Inflammatory macrophage treated with lipopolysaccharide for 1 hour (primary cell): ENCODE data around the gene SERPINB4.

Source experiments
- DNase-seq, 2 donors: peaks; one replicate each; pipeline ENCODE4 v3.0.0-alpha.2; 2020 to 2022

The SERPINB4 gene

GRCh38 chr18:63626431-63626830 is 17.6 kb downstream of the SERPINB4 start:
- DNase-seq = no peak

GRCh38 chr18:63624863-63625262 is 19.2 kb downstream of the SERPINB4 start:
- DNase-seq = no peak

GRCh38 chr18:63619661-63620060 is 24.4 kb downstream of the SERPINB4 start:
- no peak for DNase-seq

DNA sequence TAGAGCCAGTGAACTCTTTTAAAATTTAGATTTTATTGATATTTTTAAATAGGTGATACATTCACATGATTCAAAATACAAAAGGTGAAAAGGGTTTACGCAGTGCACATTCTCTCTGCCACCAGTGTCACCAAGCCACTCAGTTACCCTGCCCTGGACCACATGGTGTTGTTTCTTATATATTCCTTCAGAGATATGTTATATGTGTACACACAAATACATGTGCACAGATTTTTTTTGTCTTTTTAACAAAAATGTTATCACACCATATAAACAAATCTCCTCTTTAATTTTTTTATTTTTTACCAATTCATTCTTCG is 26.2 kb downstream of the SERPINB4 start:
- DNase-seq = no peak

GRCh38 chr18:63617049-63617914 is 26.8 kb downstream of the SERPINB4 start:
- DNase-seq = no peak

DNA sequence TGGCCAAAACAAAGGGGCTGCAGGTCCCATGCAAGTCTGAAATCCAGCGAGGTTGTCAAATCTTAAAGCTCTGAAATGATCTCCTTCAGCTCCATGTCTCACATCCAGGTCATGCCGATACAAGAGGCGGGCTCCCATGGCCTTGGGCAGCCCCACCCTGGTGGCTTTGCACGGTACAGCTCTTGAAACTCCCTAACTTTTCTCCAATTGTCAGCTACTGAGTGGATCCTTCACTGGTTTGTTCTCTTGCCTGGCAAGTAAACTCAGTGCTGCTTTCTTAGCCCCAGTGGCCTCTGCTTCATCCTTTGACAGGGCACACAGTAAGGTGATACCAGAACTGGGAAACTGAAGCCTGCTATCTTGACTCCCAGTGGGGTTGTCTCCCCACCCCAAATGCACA is 30.6 kb downstream of the SERPINB4 start:
- DNase-seq = no peak

- DNase-seq = no peak
These were observed 37.5 kb downstream of the SERPINB4 start for GRCh38 chr18:63606526-63606925.

- no peak for DNase-seq
These were observed 39.1 kb downstream of the SERPINB4 start for GRCh38 chr18:63604791-63605567.

- DNase-seq = peak; percentile 59 to 72
These were observed 40.3 kb downstream of the SERPINB4 start for GRCh38 chr18:63603772-63604171.

DNA sequence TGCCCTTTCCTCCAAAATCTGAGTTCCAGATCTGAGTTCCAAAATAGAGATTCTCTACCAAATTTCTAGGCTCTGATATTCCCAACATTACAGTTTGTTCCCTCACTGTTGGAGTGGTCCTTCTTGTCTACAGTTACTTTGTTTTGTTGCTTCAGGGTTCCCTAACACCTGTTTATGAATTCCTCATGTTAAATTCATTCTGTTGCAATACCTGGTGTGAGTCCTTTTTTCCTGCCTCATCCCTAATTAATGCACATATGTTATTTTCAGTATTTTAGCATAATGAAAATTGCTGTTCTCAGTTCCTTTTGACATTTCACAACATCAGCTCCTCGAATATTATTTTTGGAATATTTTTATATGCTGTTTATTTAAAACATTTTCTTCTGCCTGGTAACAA is 40.7 kb downstream of the SERPINB4 start:
- DNase-seq = no peak

DNA sequence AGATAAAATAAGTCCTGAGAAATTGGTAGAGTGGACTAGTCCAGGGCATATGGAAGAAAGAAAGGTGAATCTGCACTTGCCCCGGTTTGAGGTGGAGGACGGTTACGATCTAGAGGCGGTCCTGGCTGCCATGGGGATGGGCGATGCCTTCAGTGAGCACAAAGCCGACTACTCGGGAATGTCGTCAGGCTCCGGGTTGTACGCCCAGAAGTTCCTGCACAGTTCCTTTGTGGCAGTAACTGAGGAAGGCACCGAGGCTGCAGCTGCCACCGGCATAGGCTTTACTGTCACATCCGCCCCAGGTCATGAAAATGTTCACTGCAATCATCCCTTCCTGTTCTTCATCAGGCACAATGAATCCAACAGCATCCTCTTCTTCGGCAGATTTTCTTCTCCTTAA is 47.1 kb downstream of the SERPINB4 start:
- no peak for DNase-seq

DNA sequence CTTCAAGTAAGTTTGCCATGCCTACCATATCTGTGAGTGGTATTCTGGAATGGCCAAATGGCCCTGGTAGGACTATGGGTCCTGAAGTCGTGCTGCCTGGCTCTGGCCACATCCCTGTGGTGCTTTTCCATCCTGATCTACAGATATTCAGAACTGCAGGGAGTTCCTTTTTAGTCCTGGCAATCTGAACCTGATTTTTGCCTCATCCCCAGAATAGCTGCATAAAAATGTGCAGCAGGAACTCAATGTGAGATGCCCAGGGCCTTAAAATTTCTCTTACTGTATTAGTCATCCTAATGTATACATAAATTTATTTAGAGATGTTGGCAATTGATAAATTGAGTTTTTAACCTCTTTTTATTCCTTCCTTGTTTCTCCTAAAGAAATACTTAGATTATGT is 51.6 kb downstream of the SERPINB4 start:
- DNase-seq = no peak

- no peak for DNase-seq
These were observed 52.3 kb downstream of the SERPINB4 start for GRCh38 chr18:63591725-63592124.

DNA sequence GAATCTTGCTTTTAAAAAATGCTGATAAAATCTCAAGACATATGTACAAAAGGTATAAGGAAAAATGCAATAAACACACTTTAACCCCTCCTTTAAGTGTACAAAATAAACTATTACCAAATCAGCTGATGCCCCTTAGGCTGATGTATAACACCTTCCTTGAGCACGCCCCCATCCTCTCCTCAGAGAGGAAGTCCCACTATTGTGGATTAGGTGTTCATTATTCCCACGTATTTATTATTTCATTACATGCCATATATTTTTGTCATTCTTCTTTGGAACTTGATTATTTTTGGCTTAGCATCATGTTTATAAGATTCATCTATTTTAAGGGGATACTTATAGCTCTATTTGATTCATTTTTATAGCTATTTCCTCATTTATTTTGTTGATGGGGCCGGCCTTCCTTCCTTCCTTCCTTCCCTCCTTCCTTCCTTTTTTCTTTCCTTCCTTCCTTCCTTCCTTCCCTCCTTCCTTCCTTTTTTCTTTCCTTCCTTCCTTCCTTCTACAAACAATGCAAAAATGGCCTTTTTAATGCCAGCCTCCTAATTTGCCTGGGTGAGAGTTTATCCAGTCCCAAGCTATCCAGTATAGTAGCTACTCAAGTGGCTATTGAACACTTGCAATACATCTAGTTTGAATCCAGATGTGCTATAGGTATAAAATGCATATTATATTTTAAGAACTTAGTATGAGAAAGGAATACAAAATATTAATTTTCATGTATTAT is 52.9 kb downstream of the SERPINB4 start:
- DNase-seq = no peak

GRCh38 chr18:63590373-63590772 is 53.7 kb downstream of the SERPINB4 start:
- DNase-seq = peak; percentile 87 to 91

DNA sequence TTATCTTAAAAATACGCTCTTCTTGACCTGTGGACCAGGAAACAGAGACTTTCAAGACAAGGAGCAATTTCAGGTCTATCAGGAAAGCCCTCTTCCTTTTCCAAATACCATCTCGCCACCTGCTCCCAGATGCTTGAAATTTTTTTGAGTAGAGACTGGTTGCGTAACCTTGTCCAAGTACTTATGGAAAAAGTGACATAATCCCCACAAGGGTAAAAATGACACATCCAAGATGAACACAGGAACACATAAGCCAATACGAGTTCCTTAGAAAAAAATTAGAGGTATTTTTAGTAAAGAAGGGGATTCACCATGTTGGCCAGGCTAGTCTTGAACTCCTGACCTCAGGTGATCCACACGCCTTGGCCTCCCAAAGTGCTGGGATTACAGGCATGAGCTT is 55.1 kb downstream of the SERPINB4 start:
- DNase-seq = peak; percentile 28 to 33
